ENCODE data around the gene ATAD1.

The ATAD1 gene

DNA sequence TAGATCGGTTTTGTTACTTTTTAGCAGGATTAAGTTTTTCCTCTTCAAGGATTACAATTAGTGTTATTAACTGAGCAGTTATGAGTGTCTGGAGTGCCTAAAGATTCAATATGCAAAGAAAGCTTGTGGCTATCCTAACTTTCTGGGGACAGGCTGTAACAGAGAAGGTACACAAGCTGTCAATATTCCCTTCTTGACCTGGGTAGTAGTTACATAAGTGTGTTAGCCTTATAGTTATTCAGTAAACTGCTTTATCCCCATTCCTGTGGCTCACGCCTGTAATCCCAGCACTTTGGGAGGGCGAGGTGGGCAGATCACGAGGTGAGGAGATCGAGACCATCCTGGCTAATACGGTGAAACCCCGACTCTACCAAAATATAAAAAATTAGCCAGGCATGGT lies 31.6 kb downstream of the ATAD1 start:
- Histone ChIP-seq H3K9ac (ENCODE audit: low read length) (no peak overlapping the region), H3K36me3 (ENCODE audit: control insufficient read depth, insufficient read depth, low read length) (no peaks in the 10 kb centered on the region), H3K27me3 (ENCODE audit: control insufficient read depth, insufficient read depth, low read length) (no peaks in the 10 kb centered on the region), H3K4me1 (ENCODE audit: control insufficient read depth, insufficient read depth, low read length) (no peaks in the 10 kb centered on the region), H3K9me3 (ENCODE audit: control insufficient read depth, low read length) (no peaks in the 10 kb centered on the region), H3K4me3 (ENCODE audit: low read length) (no peak overlapping the region)

DNA sequence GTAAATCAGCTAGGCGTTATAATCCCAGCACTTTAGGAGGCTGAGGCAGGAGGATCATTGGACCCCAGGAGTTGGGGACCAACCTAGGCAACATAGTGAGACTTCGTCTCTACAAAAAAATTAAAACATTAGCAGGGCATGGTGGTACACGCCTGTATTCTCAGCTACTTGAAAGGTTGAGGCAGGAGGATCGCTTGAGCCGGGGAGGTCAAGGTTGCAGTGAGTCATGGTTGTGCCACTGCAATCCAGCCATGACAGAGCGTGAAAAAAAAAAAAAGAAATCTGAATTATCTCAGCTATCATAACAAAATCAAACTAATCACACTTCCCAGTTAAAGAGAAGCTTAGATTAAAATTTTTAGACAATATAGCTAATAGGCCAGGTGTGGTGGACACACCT lies 35.3 kb downstream of the ATAD1 start:
- no peak overlapping the region for H3K4me3 ChIP-seq (ENCODE audit: low read length)
- H3K36me3 ChIP-seq (ENCODE audit: control insufficient read depth, insufficient read depth, low read length), result no peaks in the 10 kb centered on the region
- no peaks in the 10 kb centered on the region for H3K4me1 ChIP-seq (ENCODE audit: control insufficient read depth, insufficient read depth, low read length)
- no peaks in the 10 kb centered on the region for H3K27me3 ChIP-seq (ENCODE audit: control insufficient read depth, insufficient read depth, low read length)
- no peak overlapping the region for H3K9ac ChIP-seq (ENCODE audit: low read length)
- H3K9me3 ChIP-seq (ENCODE audit: control insufficient read depth, low read length), result no peaks in the 10 kb centered on the region

GRCh38 chr10:87781545-87781944 lies 36.5 kb downstream of the ATAD1 start:
- Histone ChIP-seq H3K4me1 (ENCODE audit: control insufficient read depth, insufficient read depth, low read length) (no peaks in the 10 kb centered on the region), H3K9me3 (ENCODE audit: control insufficient read depth, low read length) (no peaks in the 10 kb centered on the region), H3K36me3 (ENCODE audit: control insufficient read depth, insufficient read depth, low read length) (no peaks in the 10 kb centered on the region), H3K4me3 (ENCODE audit: low read length) (no peak overlapping the region), H3K9ac (ENCODE audit: low read length) (no peak overlapping the region), H3K27me3 (ENCODE audit: control insufficient read depth, insufficient read depth, low read length) (no peaks in the 10 kb centered on the region)

- H3K4me3 ChIP-seq (ENCODE audit: low read length), result no peak overlapping the region
- peaks cover 1% of the 10 kb centered on the region for H3K4me1 ChIP-seq (ENCODE audit: control insufficient read depth, insufficient read depth, low read length)
- no peaks in the 10 kb centered on the region for H3K27me3 ChIP-seq (ENCODE audit: control insufficient read depth, insufficient read depth, low read length)
- H3K36me3 ChIP-seq (ENCODE audit: control insufficient read depth, insufficient read depth, low read length), result no peaks in the 10 kb centered on the region
- no peak overlapping the region for H3K9ac ChIP-seq (ENCODE audit: low read length)
- H3K9me3 ChIP-seq (ENCODE audit: control insufficient read depth, low read length), result no peaks in the 10 kb centered on the region
Measured at GRCh38 chr10:87776328-87776727, 41.7 kb downstream of the ATAD1 start.

DNA sequence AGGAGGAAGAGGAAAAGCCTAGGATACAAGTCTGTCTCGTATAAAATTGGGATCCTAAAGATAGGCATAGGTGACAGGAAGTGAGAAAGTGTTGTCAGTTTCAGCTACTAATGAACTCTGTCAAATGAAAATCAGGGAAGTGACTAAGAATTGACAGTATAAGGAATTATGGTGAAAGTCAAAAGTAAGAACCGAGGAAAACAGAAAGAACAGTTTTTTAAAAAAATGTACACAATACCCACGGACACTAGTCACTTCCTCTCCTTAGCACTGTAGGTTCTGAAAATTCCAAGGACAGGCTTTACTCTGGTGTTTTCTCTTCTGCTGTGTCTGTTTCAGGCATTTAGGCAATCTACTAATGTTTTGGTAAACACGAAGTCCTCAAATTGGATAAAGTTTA lies 42.3 kb downstream of the ATAD1 start:
- H3K27me3 ChIP-seq (ENCODE audit: control insufficient read depth, insufficient read depth, low read length), result no peaks in the 10 kb centered on the region
- H3K36me3 ChIP-seq (ENCODE audit: control insufficient read depth, insufficient read depth, low read length), result no peaks in the 10 kb centered on the region
- no peak overlapping the region for H3K9ac ChIP-seq (ENCODE audit: low read length)
- no peak overlapping the region for H3K4me3 ChIP-seq (ENCODE audit: low read length)
- no peaks in the 10 kb centered on the region for H3K9me3 ChIP-seq (ENCODE audit: control insufficient read depth, low read length)
- peaks cover 3% of the 10 kb centered on the region for H3K4me1 ChIP-seq (ENCODE audit: control insufficient read depth, insufficient read depth, low read length)

DNA sequence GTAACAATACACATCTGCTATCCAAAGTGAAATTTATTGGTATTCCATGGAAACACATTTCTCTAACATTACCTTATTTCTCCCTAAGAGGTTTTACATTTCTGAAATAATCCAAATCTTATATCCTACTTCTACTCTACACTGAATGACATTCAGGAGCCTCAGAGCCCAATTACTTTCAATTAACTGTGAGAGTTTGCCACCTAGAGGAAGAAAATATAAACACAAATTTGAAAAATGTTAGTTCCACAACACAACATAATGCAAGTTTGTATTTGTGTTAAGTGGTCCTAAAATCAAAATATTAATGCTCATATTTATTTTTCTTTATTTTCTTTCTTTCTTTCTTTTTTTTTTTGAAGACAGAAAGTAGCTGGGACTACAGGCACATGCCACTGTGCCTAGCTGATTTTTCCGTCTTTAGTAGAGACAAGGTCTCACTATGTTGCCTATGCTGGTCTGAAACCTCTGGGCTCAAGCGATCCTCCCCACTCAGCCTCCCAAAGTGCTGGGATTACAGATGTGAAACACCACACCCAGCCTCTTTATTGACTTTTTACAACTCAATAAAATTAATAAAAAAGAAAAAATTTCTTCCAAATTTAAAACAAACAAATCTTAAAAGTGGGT lies 46.0 kb downstream of the ATAD1 start:
- H3K4me3 ChIP-seq (ENCODE audit: low read length), result no peak overlapping the region
- H3K36me3 ChIP-seq (ENCODE audit: control insufficient read depth, insufficient read depth, low read length), result no peaks in the 10 kb centered on the region
- no peaks in the 10 kb centered on the region for H3K9me3 ChIP-seq (ENCODE audit: control insufficient read depth, low read length)
- H3K27me3 ChIP-seq (ENCODE audit: control insufficient read depth, insufficient read depth, low read length), result no peaks in the 10 kb centered on the region
- H3K4me1 ChIP-seq (ENCODE audit: control insufficient read depth, insufficient read depth, low read length), result peaks cover 7% of the 10 kb centered on the region
- H3K9ac ChIP-seq (ENCODE audit: low read length), result no peak overlapping the region

GRCh38 chr10:87767253-87767652 lies 50.8 kb downstream of the ATAD1 start:
- Histone ChIP-seq H3K9ac (ENCODE audit: low read length) (no peak overlapping the region), H3K4me3 (ENCODE audit: low read length) (no peak overlapping the region), H3K36me3 (ENCODE audit: control insufficient read depth, insufficient read depth, low read length) (no peaks in the 10 kb centered on the region), H3K27me3 (ENCODE audit: control insufficient read depth, insufficient read depth, low read length) (no peaks in the 10 kb centered on the region), H3K4me1 (ENCODE audit: control insufficient read depth, insufficient read depth, low read length) (peaks cover 7% of the 10 kb centered on the region), H3K9me3 (ENCODE audit: control insufficient read depth, low read length) (no peaks in the 10 kb centered on the region)

GRCh38 chr10:87765666-87766376 lies 52.2 kb downstream of the ATAD1 start:
- H3K27me3 ChIP-seq (ENCODE audit: control insufficient read depth, insufficient read depth, low read length), result no peaks in the 10 kb centered on the region
- no peak overlapping the region for H3K9ac ChIP-seq (ENCODE audit: low read length)
- H3K36me3 ChIP-seq (ENCODE audit: control insufficient read depth, insufficient read depth, low read length), result no peaks in the 10 kb centered on the region
- peaks cover 5% of the 10 kb centered on the region for H3K4me1 ChIP-seq (ENCODE audit: control insufficient read depth, insufficient read depth, low read length)
- no peaks in the 10 kb centered on the region for H3K9me3 ChIP-seq (ENCODE audit: control insufficient read depth, low read length)
- H3K4me3 ChIP-seq (ENCODE audit: low read length), result no peak overlapping the region

DNA sequence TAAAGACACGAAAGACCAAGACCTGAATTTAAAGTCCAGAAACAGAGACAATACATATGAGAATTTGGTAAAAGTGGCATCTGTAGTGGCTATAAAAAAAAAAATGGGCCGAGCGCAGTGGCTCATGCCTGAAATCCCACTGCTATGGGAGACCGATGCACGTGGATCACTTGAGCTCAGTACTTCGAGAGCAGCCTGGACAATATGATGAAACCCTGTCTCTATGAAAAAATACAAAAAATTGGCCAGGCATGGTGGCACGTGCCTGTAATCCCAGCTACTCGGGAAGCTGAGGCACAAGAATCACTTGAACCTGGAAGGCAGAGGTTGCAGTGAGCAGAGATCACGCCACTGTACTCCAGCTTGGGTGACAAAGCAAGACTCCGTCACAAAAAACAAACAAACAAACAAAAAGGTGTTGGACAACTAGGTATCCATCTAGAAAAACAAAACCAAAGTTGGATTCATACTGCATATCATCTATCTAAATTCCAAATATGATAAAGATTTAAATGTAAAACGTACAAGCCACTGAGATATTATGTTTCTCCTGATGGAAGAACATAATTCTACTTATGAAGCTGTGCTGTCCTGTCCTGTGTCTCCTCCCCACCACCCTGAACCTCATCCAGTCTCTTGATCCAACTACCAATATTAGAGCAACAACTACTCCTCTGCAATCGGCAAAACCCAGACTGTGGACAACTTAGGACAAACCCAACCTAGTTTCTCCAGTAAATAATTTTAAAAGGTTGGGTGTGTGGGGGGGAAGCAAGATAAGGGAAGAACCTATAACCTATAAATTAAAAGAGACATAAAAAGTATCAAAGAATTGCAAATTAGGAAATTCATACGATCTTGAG lies 53.7 kb downstream of the ATAD1 start:
- H3K9ac ChIP-seq (ENCODE audit: low read length), result no peak overlapping the region
- no peaks in the 10 kb centered on the region for H3K36me3 ChIP-seq (ENCODE audit: control insufficient read depth, insufficient read depth, low read length)
- no peak overlapping the region for H3K4me3 ChIP-seq (ENCODE audit: low read length)
- H3K4me1 ChIP-seq (ENCODE audit: control insufficient read depth, insufficient read depth, low read length), result peaks cover under 1% of the 10 kb centered on the region
- no peaks in the 10 kb centered on the region for H3K9me3 ChIP-seq (ENCODE audit: control insufficient read depth, low read length)
- H3K27me3 ChIP-seq (ENCODE audit: control insufficient read depth, insufficient read depth, low read length), result no peaks in the 10 kb centered on the region

DNA sequence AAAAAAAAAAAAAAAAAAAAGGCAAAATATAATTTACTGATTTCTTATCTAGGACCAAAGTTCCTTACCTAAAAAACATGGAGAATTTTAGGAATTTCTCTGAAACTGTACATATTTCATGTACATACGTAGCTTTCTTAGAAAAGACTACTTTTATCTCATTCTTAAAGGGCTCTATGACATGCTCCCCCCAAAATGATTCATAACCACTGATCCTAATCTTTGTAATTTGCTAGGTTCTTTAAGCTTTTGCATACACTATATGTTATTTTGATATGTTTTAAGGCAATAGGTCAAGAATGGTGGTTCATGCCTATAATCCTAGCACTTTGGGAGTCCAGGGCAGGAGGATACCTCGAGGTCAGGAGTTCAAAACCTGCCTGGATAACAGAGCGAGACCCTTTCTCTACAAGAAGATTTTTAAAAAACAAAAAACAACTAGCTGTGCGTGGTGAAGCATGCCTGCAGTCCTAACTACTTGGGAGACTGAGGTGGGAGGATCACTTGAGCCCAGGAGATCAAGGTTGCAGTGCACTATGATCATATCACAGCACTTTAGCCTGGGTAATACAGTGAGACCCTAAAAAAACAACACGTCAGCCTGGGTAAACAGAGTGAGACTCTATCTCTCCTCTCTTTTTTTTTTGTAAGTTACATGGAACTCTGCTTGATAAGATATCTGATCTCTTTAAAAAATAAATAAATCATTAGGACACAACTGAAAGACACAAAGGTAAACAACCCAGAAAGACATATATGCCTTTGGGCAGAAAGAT lies 54.8 kb downstream of the ATAD1 start:
- Histone ChIP-seq H3K9me3 (ENCODE audit: control insufficient read depth, low read length) (no peaks in the 10 kb centered on the region), H3K27me3 (ENCODE audit: control insufficient read depth, insufficient read depth, low read length) (no peaks in the 10 kb centered on the region)

GRCh38 chr10:87761892-87762291 lies 56.1 kb downstream of the ATAD1 start:
- Histone ChIP-seq H3K4me3 (ENCODE audit: low read length) (no peak overlapping the region), H3K27me3 (ENCODE audit: control insufficient read depth, insufficient read depth, low read length) (no peaks in the 10 kb centered on the region), H3K9ac (ENCODE audit: low read length) (no peak overlapping the region), H3K9me3 (ENCODE audit: control insufficient read depth, low read length) (no peaks in the 10 kb centered on the region), H3K36me3 (ENCODE audit: control insufficient read depth, insufficient read depth, low read length) (no peaks in the 10 kb centered on the region), H3K4me1 (ENCODE audit: control insufficient read depth, insufficient read depth, low read length) (no peaks in the 10 kb centered on the region)

More for the DNA sequence above, 54.8 kb downstream of the ATAD1 start:
- no peak overlapping the region for H3K9ac ChIP-seq (ENCODE audit: low read length)
- no peak overlapping the region for H3K4me3 ChIP-seq (ENCODE audit: low read length)
- H3K36me3 ChIP-seq (ENCODE audit: control insufficient read depth, insufficient read depth, low read length), result no peaks in the 10 kb centered on the region
- H3K4me1 ChIP-seq (ENCODE audit: control insufficient read depth, insufficient read depth, low read length), result no peaks in the 10 kb centered on the region
